K562 (cell line): ENCODE data around the gene LYST. TPM values are rescaled to one million over a fixed set of nuclear protein-coding genes. Genes with fewer than 3 reads are reported as not detected.

Experiments
- ATAC-seq: fragments of 200-7000 bp; cut with Tn5 transposase; 3 replicates; pipeline ENCODE4 v1.9.1; 2020; ENCODE audit warnings: moderate library complexity
- BruUV-seq: library from RNA; stranded (reverse); fragments of 400-500 nt; replicated peaks from 2 replicates; lab custom pipeline; 2021; lab: Mats Ljungman, UMichigan
- CTCF ChIA-PET: fragments of 300-600 bp; formaldehyde crosslinking; extraction: SDS; loops from one replicate; lab custom pipeline; 2021; ENCODE audit warnings: low intra/inter-chr PET ratio; lab: Yijun Ruan, JAX
- POLR2A ChIA-PET: fragments of 300-600, 350-650 bp; sonication (Branson Sonifier 250); formaldehyde crosslinking; extraction: SDS; loops from one replicate; lab custom pipeline; 2021; ENCODE audit warnings: antibody characterized with exemption, inconsistent platforms; lab: Yijun Ruan, JAX
- DNase-seq, 4 experiments: peaks; one replicate each; pipeline versions ENCODE4 v3.0.0 to v3.0.0-alpha.2; 2011 to 2018; ENCODE audit warnings: low spot score in 3 of 4, mixed read lengths in 3 of 4; ENCODE audit errors: extremely low read depth in 1 of 4
- FAIRE-seq: peaks from 2 replicates; lab custom pipeline; 2011; peaks lifted over from hg19 to GRCh38; lab: Jason Lieb, UNC
- H2AFZ ChIP-seq: 2 replicates; pipeline ENCODE4 v1.6.0; 2011; ENCODE audit warnings: low read depth, low read length, control low read depth, inconsistent platforms
- H3K27ac ChIP-seq: fragments of 200-600 bp; 3 replicates; pipeline ENCODE4 v1.8.0; 2011; ENCODE audit warnings: low read depth, mild to moderate bottlenecking, control low read depth, inconsistent platforms, low read length, moderate library complexity, mixed read lengths; ENCODE audit errors: extremely low read depth
- H3K27me3 ChIP-seq, 2 experiments: fragments of 300-600 bp in 1 of 2; 2 replicates in 1 of 2; 3 replicates in 1 of 2; pipeline versions ENCODE4 v1.6.0 to v1.8.0; 2011; ENCODE audit warnings: inconsistent platforms in 2 of 2, low read length in 2 of 2, mild to moderate bottlenecking in 1 of 2, mixed read lengths in 1 of 2, moderate library complexity in 1 of 2; ENCODE audit not compliant: control insufficient read depth in 2 of 2, insufficient read depth in 2 of 2
- H3K36me3 ChIP-seq: fragments of 300-600 bp; 3 replicates; pipeline ENCODE4 v1.8.0; 2011; ENCODE audit warnings: mild to moderate bottlenecking, low read length, inconsistent platforms; ENCODE audit not compliant: control insufficient read depth, insufficient read depth
- H3K4me1 ChIP-seq, 2 experiments: fragments of 200-600 bp in 1 of 2; replicated peaks in 1 of 2; 2 replicates in 1 of 2; 3 replicates in 1 of 2; pipeline versions ENCODE4 v1.5.1 to v1.8.0; 2011; ENCODE audit warnings: inconsistent platforms in 2 of 2, low read length in 2 of 2, mild to moderate bottlenecking in 1 of 2, mixed read lengths in 1 of 2, moderate library complexity in 1 of 2; ENCODE audit not compliant: control insufficient read depth in 2 of 2, insufficient read depth in 2 of 2
- H3K4me2 ChIP-seq: 2 replicates; pipeline ENCODE4 v1.6.1; 2011; ENCODE audit warnings: low read length, control low read depth, inconsistent platforms, mixed read lengths; ENCODE audit not compliant: insufficient read depth
- H3K4me3 ChIP-seq: fragments of 200-600 bp; sonication (generic), shearing (Covaris generic); 2 replicates; pipeline ENCODE4 v1.5.1; 2016; ENCODE audit warnings: control low read depth, inconsistent platforms
- H3K79me2 ChIP-seq: fragments of 200-600 bp; 3 replicates; pipeline ENCODE4 v1.8.0; 2011; ENCODE audit warnings: low read length, inconsistent platforms; ENCODE audit not compliant: control insufficient read depth, insufficient read depth
- H3K9ac ChIP-seq, 2 experiments: 2 replicates each; pipeline versions ENCODE4 v1.6.0 to v1.6.1; 2011; ENCODE audit warnings: low read depth in 2 of 2, low read length in 2 of 2, control low read depth in 1 of 2, inconsistent platforms in 1 of 2, mild to moderate bottlenecking in 1 of 2, mixed read lengths in 1 of 2; ENCODE audit not compliant: insufficient read depth in 1 of 2
- H3K9me1 ChIP-seq: one replicate; pipeline ENCODE4 v1.6.0; 2011; ENCODE audit warnings: inconsistent platforms, mild to moderate bottlenecking, low read length, moderate library complexity; ENCODE audit not compliant: control insufficient read depth, insufficient read depth
- H3K9me3 ChIP-seq: replicated peaks from 2 replicates; pipeline ENCODE4 v1.5.1; 2011; ENCODE audit warnings: low read depth, low read length, inconsistent platforms; ENCODE audit not compliant: control insufficient read depth, insufficient read depth
- H4K20me1 ChIP-seq: replicated peaks from 2 replicates; pipeline ENCODE4 v1.6.1; 2011; ENCODE audit warnings: low read length, inconsistent platforms, mixed read lengths; ENCODE audit not compliant: control insufficient read depth, insufficient read depth
- CBX1 ChIP-seq: sonication (generic); IDR thresholded peaks from 2 replicates; pipeline ENCODE4 v1.6.1; 2016; ENCODE audit warnings: antibody characterized with exemption, low read depth, mild to moderate bottlenecking
- CHD1 ChIP-seq: fragments of 200-600 bp; sonication (generic); IDR thresholded peaks from one replicate; pipeline ENCODE4 v1.6.1; 2012; ENCODE audit warnings: mild to moderate bottlenecking, moderate library complexity, low read length, inconsistent platforms
- FOSL1 ChIP-seq: fragments of 200-800 bp; sonication (Bioruptor generic); conservative IDR thresholded peaks from 2 replicates; pipeline ENCODE4 v1.6.1; 2016; ENCODE audit warnings: missing genetic modification characterization, missing compliant biosample characterization
- MCM7 ChIP-seq, 2 experiments: fragments of 450-650 bp; IDR thresholded peaks; 2 replicates each; pipeline ENCODE4 v1.6.1; 2016 to 2018
- NFIC ChIP-seq: fragments of 450-650 bp; IDR thresholded peaks from 2 replicates; pipeline ENCODE4 v1.6.1; 2017; ENCODE audit warnings: mild to moderate bottlenecking, inconsistent platforms
- NFIX ChIP-seq: fragments of 250-450 bp; sonication (Bioruptor Pico); IDR thresholded peaks from 2 replicates; pipeline ENCODE4 v1.4.0; 2020; ENCODE audit warnings: low read depth, mild to moderate bottlenecking, moderate library complexity
- TEAD4 ChIP-seq, 2 experiments: sonication (generic) in 1 of 2; formaldehyde crosslinking in 1 of 2; IDR thresholded peaks; 2 replicates each; pipeline versions ENCODE4 v1.6.1 to v1.8.0; 2012 to 2022; ENCODE audit warnings: borderline replicate concordance in 1 of 2, inconsistent platforms in 1 of 2, low read length in 1 of 2, mild to moderate bottlenecking in 1 of 2, missing genetic modification reagents in 1 of 2
- WGBS: fragments of 100-300 bp; shearing (Covaris generic); methylation state at CpG from one replicate; pipeline ENCODE4 v1.1.6; 2016; ENCODE audit warnings: low coverage, mixed read lengths; ENCODE audit not compliant: insufficient coverage; ENCODE audit errors: missing lambda C conversion rate; 5-methylcytosine and 5-hydroxymethylcytosine counted together
- in situ Hi-C: fragments of 300-500 bp; cut with MboI; formaldehyde crosslinking; loops from 4 replicates; pipeline ENCODE4 v1.15.0; 2018; ENCODE audit warnings: inconsistent platforms, mixed read lengths
- intact Hi-C: fragments of 100-400 bp; cut with micrococcal nuclease; formaldehyde crosslinking; loops from 2 replicates; pipeline ENCODE4 v1.14.2; 2022
- polyA plus RNA-seq, 8 experiments: library from polyadenylated mRNA; depleted of rRNA in 4 of 8; stranded (reverse) in 5 of 8; unstranded in 3 of 8; fragments of >200 nt; fragmentation: Nextera tagmentation in 2 of 8; fragmentation: Illumina TruSeq in 1 of 8; extraction: Ambion mirVana in 2 of 8; extraction: Trizol in 1 of 8; gene quantifications; 2 replicates each; pipeline versions ENCODE4 v1.2.1 to v1.2.3, GENCODE V29; 2011 to 2014; ENCODE audit warnings: inconsistent platforms in 1 of 8, missing spikeins in 1 of 8
- total RNA-seq, 7 experiments: library from RNA; depleted of rRNA in 6 of 7; stranded (reverse); fragments of >200 nt in 6 of 7; fragmentation: Illumina TruSeq in 2 of 7; extraction: Trizol in 2 of 7; gene quantifications; 2 replicates each; pipeline versions ENCODE4 v1.2.1 to v1.2.3, GENCODE V29; 2011 to 2021; ENCODE audit warnings: low replicate concordance in 1 of 7
- TF ChIP-seq, protein P1 (sequence below): fragments of 450-650 bp; conservative IDR thresholded peaks from 2 replicates; pipeline ENCODE4 v1.6.1; 2016; ENCODE audit warnings: missing genetic modification characterization, low read depth, mild to moderate bottlenecking, control low read depth, missing compliant biosample characterization

The LYST gene
- total and polyA plus RNA-seq, 9 of the 15 experiments (the other 6 are each of a cell fraction or from before 2014, with no cell fraction given) = 0.73 to 2.4 (median 1.4) TPM

DNA sequence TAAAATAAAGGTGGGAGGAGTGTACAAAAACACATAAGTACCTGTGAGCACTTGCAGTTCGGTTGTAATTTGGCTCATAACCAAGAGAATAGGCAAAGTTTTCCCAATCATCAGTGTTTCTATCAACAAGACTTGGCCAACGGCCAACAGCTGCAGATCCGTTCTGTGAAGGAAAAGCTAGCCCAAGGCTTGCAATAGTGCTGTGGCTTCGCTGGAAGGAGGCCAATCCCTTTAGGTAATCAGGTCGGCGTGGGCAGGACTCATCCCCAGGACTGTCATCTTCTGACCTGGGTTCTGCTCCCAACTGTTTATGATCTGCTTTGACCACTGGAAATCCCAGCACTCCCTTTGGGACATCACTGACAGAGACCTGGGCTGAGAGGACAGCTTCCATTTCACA, 107.8 kb downstream of the LYST start:
- no peak for FAIRE-seq
- no peak overlapping the region for H3K4me2 ChIP-seq
- H3K27me3 ChIP-seq = peaks cover 0 to 3% of the 10 kb centered on the region in 2 experiments; a peak in 2 of 5 replicates
- WGBS = 0% methylated on average over 6 of the region's 6 CpGs
- H3K9me1 ChIP-seq = no peaks in the 10 kb centered on the region
- ChIA-PET CTCF (no interaction called here), POLR2A (interaction anchor here (0.5 kb wide), 1 partner anchor 33 kb away, joined by 4 read pairs; no protein-coding TSS in a partner anchor)
- H3K27ac ChIP-seq = no peak overlapping the region
- no peak overlapping the region for H2AFZ ChIP-seq
- no peaks in the 10 kb centered on the region for H3K36me3 ChIP-seq
- DNase-seq = peak in 1 of 4 experiments; percentile 20
- H3K9me3 ChIP-seq = no peaks in the 10 kb centered on the region
- in situ Hi-C loops (no loop called here), intact Hi-C loops (no loop called here)
- H3K4me3 ChIP-seq = no peak overlapping the region
- peak; percentile 88 for TF ChIP-seq NFIC
- no peak for TF ChIP-seq CHD1
- TF ChIP-seq TEAD4 (IDR thresholded peaks at IDR 0.05; ENCODE audit: low read length) = no peak
- TF ChIP-seq TEAD4 (CRISPR knock-in tag; IDR thresholded peaks at IDR 0.05; ENCODE audit: borderline replicate concordance) = no peak
- TF ChIP-seq NFIX = 0 out of 2 replicates have a peak, but pooled peaks have one; percentile 16
- no peak for TF ChIP-seq FOSL1
- TF ChIP-seq, protein P1, sequence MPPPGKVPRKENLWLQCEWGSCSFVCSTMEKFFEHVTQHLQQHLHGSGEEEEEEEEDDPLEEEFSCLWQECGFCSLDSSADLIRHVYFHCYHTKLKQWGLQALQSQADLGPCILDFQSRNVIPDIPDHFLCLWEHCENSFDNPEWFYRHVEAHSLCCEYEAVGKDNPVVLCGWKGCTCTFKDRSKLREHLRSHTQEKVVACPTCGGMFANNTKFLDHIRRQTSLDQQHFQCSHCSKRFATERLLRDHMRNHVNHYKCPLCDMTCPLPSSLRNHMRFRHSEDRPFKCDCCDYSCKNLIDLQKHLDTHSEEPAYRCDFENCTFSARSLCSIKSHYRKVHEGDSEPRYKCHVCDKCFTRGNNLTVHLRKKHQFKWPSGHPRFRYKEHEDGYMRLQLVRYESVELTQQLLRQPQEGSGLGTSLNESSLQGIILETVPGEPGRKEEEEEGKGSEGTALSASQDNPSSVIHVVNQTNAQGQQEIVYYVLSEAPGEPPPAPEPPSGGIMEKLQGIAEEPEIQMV (tag) = no peak
- TF ChIP-seq MCM7 (IDR thresholded peaks at IDR 0.05) = no peak
- no peak for TF ChIP-seq CBX1
- ATAC-seq = no peak; the same call in 1 of the 3 replicates
- H4K20me1 ChIP-seq = no peaks in the 10 kb centered on the region
- H3K79me2 ChIP-seq = no peaks in the 10 kb centered on the region
- no TSS peak for BruUV-seq
- H3K4me1 ChIP-seq = no peaks in the 10 kb centered on the region
- H3K9ac ChIP-seq = no peak overlapping the region
